KOPT-K1 (cell line): Measurements from ENCODE around the gene CLRN1.

Source experiments
- H3K27ac ChIP-seq: fragments of 200-600 bp; sonication (generic); 2 replicates; pipeline ENCODE4 v1.5.1; 2016; ENCODE audit warnings: antibody characterized with exemption, mild to moderate bottlenecking, low read depth, low read length; ENCODE audit not compliant: poor library complexity, severe bottlenecking
- H3K36me3 ChIP-seq: fragments of 200-600 bp; sonication (generic); 2 replicates; pipeline ENCODE4 v1.5.1; 2017; ENCODE audit warnings: antibody characterized with exemption, mild to moderate bottlenecking, low read length, moderate library complexity; ENCODE audit not compliant: insufficient read depth
- H3K9me3 ChIP-seq: fragments of 200-600 bp; sonication (generic); 2 replicates; pipeline ENCODE4 v1.5.1; 2017; ENCODE audit warnings: antibody characterized with exemption, low read length, mild to moderate bottlenecking; ENCODE audit not compliant: insufficient read depth, poor library complexity, severe bottlenecking

Gene CLRN1

DNA sequence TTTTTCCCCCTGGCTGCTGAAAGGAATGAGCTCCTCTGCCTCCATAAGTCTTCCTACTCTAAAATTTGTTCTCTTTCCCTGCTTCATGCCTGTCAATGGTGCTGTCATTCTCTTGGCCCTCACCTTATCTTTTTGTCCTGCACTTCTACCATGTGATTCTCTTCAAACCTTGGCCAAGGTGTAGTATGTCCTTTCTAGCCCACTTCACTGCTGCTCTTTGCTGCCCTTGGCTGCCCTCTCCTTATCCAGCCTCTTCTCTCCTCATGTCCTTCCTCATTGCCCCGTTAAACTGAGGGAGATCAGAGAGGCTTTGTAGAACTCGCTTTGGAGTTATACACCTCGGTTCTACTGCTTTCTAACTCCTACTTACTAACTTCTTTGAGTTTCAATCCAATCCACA lies 87.0 kb downstream of the CLRN1 start:
- Histone ChIP-seq H3K9me3 (no peaks in the 10 kb centered on the region), H3K27ac (no peak overlapping the region), H3K36me3 (no peaks in the 10 kb centered on the region)

DNA sequence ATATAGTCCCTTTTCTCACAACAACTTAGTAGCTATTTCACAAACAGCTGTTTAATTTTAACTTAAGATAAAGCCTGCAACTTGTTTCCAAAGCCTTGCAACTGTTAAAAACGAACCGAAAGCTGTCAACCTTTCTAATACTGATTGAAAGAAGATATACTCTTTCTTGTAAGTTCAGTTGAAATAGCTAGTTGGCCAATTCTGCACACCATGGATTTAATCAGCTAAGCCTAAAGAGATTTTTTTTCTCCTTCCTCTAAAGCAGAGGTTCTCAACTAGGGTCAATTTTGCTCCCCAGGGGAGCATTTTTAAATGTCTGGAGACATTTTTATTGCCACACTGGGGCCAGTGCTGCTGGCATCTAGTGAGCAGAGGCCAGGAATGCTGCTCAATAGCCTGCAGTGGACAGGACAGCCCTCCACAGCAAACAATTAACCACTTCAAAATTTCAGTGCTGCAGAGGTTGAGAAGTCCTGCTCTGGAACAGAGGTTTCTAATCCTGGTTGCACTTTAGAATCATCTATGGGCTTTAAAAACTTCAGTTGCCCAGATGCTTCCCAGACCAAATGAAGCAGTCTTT lies 93.4 kb downstream of the CLRN1 start:
- no peaks in the 10 kb centered on the region for H3K36me3 ChIP-seq
- no peaks in the 10 kb centered on the region for H3K9me3 ChIP-seq
- no peak overlapping the region for H3K27ac ChIP-seq

DNA sequence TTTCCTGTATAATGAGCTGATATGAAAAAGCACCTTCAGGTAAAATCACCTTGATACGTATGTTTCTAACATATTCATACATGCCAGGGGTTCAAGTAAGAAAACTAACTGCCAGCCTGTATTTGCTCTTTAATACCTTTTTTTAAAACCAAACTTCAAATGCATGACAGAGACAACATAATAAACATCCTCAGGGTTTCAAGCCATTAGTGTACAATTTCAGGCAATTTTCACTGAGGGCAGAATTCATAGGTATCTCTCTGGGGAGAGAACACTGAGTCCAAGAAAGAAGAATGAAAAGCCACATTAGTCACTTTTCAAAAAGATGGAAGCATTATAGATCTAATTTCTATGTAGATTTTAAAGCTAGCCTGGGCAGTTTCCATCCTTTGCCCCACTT lies 94.2 kb downstream of the CLRN1 start:
- Histone ChIP-seq H3K36me3 (no peaks in the 10 kb centered on the region), H3K27ac (no peak overlapping the region)

DNA sequence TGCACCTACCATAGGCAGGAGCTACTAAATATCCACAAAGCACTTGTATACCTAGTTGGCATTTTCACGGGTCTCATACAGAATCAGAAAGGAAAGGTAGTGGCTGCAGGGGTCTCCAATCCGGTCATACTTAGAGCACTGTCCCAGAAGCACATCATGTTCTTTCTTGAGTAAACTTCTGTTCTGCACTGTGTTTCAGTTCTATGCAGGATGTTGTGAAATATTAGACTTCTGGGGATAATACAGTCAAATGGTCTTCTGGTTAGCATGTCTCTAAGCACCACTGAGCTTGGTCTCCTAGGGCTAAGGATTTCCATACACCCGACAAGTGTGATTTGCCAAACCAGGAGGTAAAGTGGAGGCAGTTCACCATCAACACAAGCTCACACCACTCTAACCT lies 95.2 kb downstream of the CLRN1 start:
- Histone ChIP-seq H3K27ac (no peak overlapping the region), H3K36me3 (no peaks in the 10 kb centered on the region), H3K9me3 (no peaks in the 10 kb centered on the region)

More for the DNA sequence above, 94.2 kb downstream of the CLRN1 start:
- H3K9me3 ChIP-seq = no peaks in the 10 kb centered on the region

DNA sequence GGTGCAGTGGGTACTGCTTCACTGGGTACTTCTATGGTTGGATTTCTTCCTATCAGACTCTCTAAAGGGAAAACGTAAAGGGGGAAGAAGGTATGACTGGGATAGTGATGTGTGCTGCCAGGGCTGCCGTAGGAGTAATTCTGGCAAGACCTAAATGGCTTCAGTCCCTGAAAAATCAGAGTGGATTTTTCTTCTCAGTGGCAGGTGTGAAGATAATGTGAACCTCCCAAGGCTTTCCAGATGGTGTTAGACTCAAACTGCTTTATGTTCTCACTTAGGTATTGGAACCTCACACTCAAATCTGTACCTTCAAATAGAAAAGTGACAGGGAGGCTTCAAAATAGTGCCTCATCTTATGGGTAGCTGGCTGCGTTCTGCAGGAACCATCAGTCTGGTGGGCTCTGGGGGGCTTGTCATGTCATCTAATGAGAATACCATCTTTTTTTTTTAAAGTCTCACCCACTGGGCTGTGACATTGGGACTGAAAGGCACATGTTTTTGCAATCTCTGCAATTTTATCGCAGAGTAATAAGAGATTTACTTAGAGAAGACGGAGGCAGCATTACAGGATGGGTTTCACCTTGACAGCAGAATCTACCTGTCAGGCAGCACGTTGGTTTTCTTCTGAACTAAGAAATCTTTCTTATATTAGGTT lies 95.8 kb downstream of the CLRN1 start:
- Histone ChIP-seq H3K36me3 (no peaks in the 10 kb centered on the region), H3K9me3 (no peaks in the 10 kb centered on the region), H3K27ac (no peak overlapping the region)
